Measurements from ENCODE around the gene KCNG4. TPM values are rescaled to one million over a fixed set of nuclear protein-coding genes. Genes with fewer than 3 reads are reported as not detected.

KCNG4 gene
- total and polyA plus RNA-seq, 10 of the 15 experiments (the other 5 are each of a cell fraction or from before 2014, with no cell fraction given) = not detected

GRCh38 chr16:84186685-84187437, 53.0 kb downstream of the KCNG4 start, which contains the start of gene TAF1C (continued):
- peak; percentile 90 for TF ChIP-seq ELK1 (IDR thresholded peaks at IDR 0.05; ENCODE audit: low read depth, low read length)
- no peak for TF ChIP-seq SP1 (IDR thresholded peaks at IDR 0.05; ENCODE audit: low read depth, low read length)
- 0 out of 2 replicates have a peak, but pooled peaks have one; percentile 48 for TF ChIP-seq ZNF592 (IDR thresholded peaks at IDR 0.05)
- no peak for TF ChIP-seq BCLAF1 (IDR thresholded peaks at IDR 0.05)
- no peak for TF ChIP-seq NFYB (IDR thresholded peaks at IDR 0.05; ENCODE audit: insufficient read depth, low read depth, low read length)
- 0 out of 2 replicates have a peak, but pooled peaks have one; percentile 45 for TF ChIP-seq TBL1XR1 (IDR thresholded peaks at IDR 0.05; ENCODE audit: low read depth, low read length)
- no peak for TF ChIP-seq FOXM1 (IDR thresholded peaks at IDR 0.05; ENCODE audit: low read depth, low read length)
- no peak for TF ChIP-seq ZBTB11 (CRISPR knock-in tag; IDR thresholded peaks at IDR 0.05)
- TF ChIP-seq NR2C1 (IDR thresholded peaks at IDR 0.05) = peak; percentile 77
- peak; percentile 80 for TF ChIP-seq KLF5 (IDR thresholded peaks at IDR 0.05; ENCODE audit: partially characterized antibody)
- TF ChIP-seq BCL3 (IDR thresholded peaks at IDR 0.05; ENCODE audit: borderline replicate concordance, insufficient read depth, low read depth, low read length, poor library complexity, severe bottlenecking) = no peak
- TF ChIP-seq RCOR1 (conservative IDR thresholded peaks at IDR 0.05; ENCODE audit: low read depth, low read length) = no peak
- peak; percentile 61 for TF ChIP-seq DPF2 (IDR thresholded peaks at IDR 0.05)

All from GM12878 (cell line).